HG02981 (cell line): ENCODE data around the gene PLEKHG5.
"Not testable (repeated sequence)": the region's sequence is repeated elsewhere in the genome, so short reads cannot be mapped to it uniquely, and the experiment has no call there.

Source experiments
- ATAC-seq: cut with Tn5 transposase; IDR thresholded peaks from one replicate; pipeline ENCODE4 v1.9.1; 2021; ENCODE audit warnings: mild to moderate bottlenecking, moderate library complexity; ENCODE audit not compliant: unreplicated experiment

PLEKHG5 gene

GRCh38 chr1:6464514-6464836, 27.0 kb downstream of the PLEKHG5 start:
- no peak for ATAC-seq

- no peak for ATAC-seq
Observed at GRCh38 chr1:6463120-6463412, 28.4 kb downstream of the PLEKHG5 start.

GRCh38 chr1:6462412-6463119, 28.9 kb downstream of the PLEKHG5 start:
- ATAC-seq: no peak

- no peak for ATAC-seq
Observed at GRCh38 chr1:6461538-6462411, 29.7 kb downstream of the PLEKHG5 start.

GRCh38 chr1:6461051-6461530, 30.4 kb downstream of the PLEKHG5 start:
- no peak for ATAC-seq

- no peak for ATAC-seq
Observed at GRCh38 chr1:6460301-6461050, 31.0 kb downstream of the PLEKHG5 start.

GRCh38 chr1:6459850-6460265, 31.6 kb downstream of the PLEKHG5 start:
- no peak for ATAC-seq

- ATAC-seq: no peak
Observed at GRCh38 chr1:6456800-6457466, 34.5 kb downstream of the PLEKHG5 start.

- ATAC-seq: not testable (repeated sequence)
Observed at GRCh38 chr1:6455752-6456520, 35.5 kb downstream of the PLEKHG5 start.

GRCh38 chr1:6454856-6455751, 36.4 kb downstream of the PLEKHG5 start:
- no peak for ATAC-seq

GRCh38 chr1:6453895-6454855, 37.3 kb downstream of the PLEKHG5 start:
- not testable (repeated sequence) for ATAC-seq

- no peak for ATAC-seq
Observed at GRCh38 chr1:6450943-6451373, 40.5 kb downstream of the PLEKHG5 start.

- ATAC-seq: not testable (repeated sequence)
Observed at GRCh38 chr1:6450486-6450885, 41.0 kb downstream of the PLEKHG5 start.

- ATAC-seq: no peak
Observed at GRCh38 chr1:6450005-6450450, 41.4 kb downstream of the PLEKHG5 start.

- no peak for ATAC-seq
Observed at GRCh38 chr1:6448749-6449631, 42.5 kb downstream of the PLEKHG5 start.

- ATAC-seq: no peak
Observed at GRCh38 chr1:6447818-6448748, 43.4 kb downstream of the PLEKHG5 start.
